DOHH2 (cell line): Measurements from ENCODE around the gene TRIM66.
A peak's percentile ranks its signal among the peaks of the same experiment; 100 is the strongest.

Source experiments
- H3F3A ChIP-seq: fragments of 200-600 bp; sonication (generic), shearing (Covaris generic); 2 replicates; pipeline ENCODE4 v1.6.0; 2016; ENCODE audit warnings: antibody characterized with exemption, mild to moderate bottlenecking; ENCODE audit not compliant: control insufficient read depth, insufficient read depth
- H3K27ac ChIP-seq: fragments of 200-600 bp; sonication (generic); 2 replicates; pipeline ENCODE4 v1.5.1; 2014; ENCODE audit warnings: low read depth, mild to moderate bottlenecking, low read length, moderate library complexity
- H3K27me3 ChIP-seq: fragments of 200-600 bp; sonication (generic); 2 replicates; pipeline ENCODE4 v1.6.1; 2014; ENCODE audit warnings: mild to moderate bottlenecking, low read length, mixed read lengths; ENCODE audit not compliant: control insufficient read depth
- H3K36me3 ChIP-seq: fragments of 200-600 bp; sonication (generic); 2 replicates; pipeline ENCODE4 v1.6.1; 2014; ENCODE audit warnings: mild to moderate bottlenecking, low read length, moderate library complexity, mixed read lengths; ENCODE audit not compliant: control insufficient read depth
- H3K4me1 ChIP-seq: fragments of 200-600 bp; sonication (generic); 2 replicates; pipeline ENCODE4 v1.6.1; 2014; ENCODE audit warnings: mild to moderate bottlenecking, low read length, mixed read lengths; ENCODE audit not compliant: control insufficient read depth
- H3K4me2 ChIP-seq: fragments of 200-600 bp; sonication (generic); 2 replicates; pipeline ENCODE4 v1.6.0; 2014; ENCODE audit warnings: mild to moderate bottlenecking, low read length, moderate library complexity
- H3K4me3 ChIP-seq: fragments of 200-600 bp; sonication (generic); 2 replicates; pipeline ENCODE4 v1.5.1; 2014; ENCODE audit warnings: mild to moderate bottlenecking, low read length, mixed read lengths
- H3K79me2 ChIP-seq: fragments of 200-600 bp; sonication (generic); 2 replicates; pipeline ENCODE4 v1.6.1; 2014; ENCODE audit warnings: mild to moderate bottlenecking, low read length, mixed read lengths; ENCODE audit not compliant: control insufficient read depth
- H3K9me2 ChIP-seq: fragments of 200-600 bp; sonication (generic); replicated peaks from 2 replicates; pipeline ENCODE4 v1.6.1; 2014; ENCODE audit warnings: mild to moderate bottlenecking, low read length, mixed read lengths; ENCODE audit not compliant: control insufficient read depth
- H3K9me3 ChIP-seq: fragments of 200-600 bp; sonication (generic); 2 replicates; pipeline ENCODE4 v1.6.1; 2014; ENCODE audit warnings: antibody characterized with exemption, low read length, mixed read lengths; ENCODE audit not compliant: control insufficient read depth, insufficient read depth
- H4K20me1 ChIP-seq: fragments of 200-600 bp; sonication (generic); 2 replicates; pipeline ENCODE4 v1.6.0; 2014; ENCODE audit warnings: low read depth, mild to moderate bottlenecking, antibody characterized with exemption, low read length, moderate library complexity; ENCODE audit not compliant: control insufficient read depth, insufficient read depth
- EZH2phosphoT487 ChIP-seq: fragments of 200-600 bp; sonication (generic); IDR thresholded peaks from 2 replicates; pipeline ENCODE4 v1.6.1; 2017; ENCODE audit warnings: borderline replicate concordance, mild to moderate bottlenecking, antibody characterized with exemption, low read length, moderate library complexity, mixed read lengths
- TF ChIP-seq, protein P1 (sequence below): fragments of 200-600 bp; sonication (generic); IDR thresholded peaks from one replicate; pipeline ENCODE4 v1.5.1; 2014; ENCODE audit warnings: antibody characterized with exemption, mild to moderate bottlenecking, low read depth, low read length; ENCODE audit not compliant: poor library complexity, severe bottlenecking

Gene TRIM66, protein sequence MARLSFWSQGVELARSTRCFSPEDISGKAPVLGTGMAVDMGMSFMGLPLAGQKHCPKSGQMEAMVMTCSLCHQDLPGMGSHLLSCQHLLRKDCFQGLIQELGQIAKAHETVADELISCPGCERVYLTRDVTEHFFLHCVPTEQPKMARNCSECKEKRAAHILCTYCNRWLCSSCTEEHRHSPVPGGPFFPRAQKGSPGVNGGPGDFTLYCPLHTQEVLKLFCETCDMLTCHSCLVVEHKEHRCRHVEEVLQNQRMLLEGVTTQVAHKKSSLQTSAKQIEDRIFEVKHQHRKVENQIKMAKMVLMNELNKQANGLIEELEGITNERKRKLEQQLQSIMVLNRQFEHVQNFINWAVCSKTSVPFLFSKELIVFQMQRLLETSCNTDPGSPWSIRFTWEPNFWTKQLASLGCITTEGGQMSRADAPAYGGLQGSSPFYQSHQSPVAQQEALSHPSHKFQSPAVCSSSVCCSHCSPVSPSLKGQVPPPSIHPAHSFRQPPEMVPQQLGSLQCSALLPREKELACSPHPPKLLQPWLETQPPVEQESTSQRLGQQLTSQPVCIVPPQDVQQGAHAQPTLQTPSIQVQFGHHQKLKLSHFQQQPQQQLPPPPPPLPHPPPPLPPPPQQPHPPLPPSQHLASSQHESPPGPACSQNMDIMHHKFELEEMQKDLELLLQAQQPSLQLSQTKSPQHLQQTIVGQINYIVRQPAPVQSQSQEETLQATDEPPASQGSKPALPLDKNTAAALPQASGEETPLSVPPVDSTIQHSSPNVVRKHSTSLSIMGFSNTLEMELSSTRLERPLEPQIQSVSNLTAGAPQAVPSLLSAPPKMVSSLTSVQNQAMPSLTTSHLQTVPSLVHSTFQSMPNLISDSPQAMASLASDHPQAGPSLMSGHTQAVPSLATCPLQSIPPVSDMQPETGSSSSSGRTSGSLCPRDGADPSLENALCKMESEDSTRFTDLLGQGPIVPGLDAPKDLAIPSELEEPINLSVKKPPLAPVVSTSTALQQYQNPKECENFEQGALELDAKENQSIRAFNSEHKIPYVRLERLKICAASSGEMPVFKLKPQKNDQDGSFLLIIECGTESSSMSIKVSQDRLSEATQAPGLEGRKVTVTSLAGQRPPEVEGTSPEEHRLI (N-terminal part only)

DNA sequence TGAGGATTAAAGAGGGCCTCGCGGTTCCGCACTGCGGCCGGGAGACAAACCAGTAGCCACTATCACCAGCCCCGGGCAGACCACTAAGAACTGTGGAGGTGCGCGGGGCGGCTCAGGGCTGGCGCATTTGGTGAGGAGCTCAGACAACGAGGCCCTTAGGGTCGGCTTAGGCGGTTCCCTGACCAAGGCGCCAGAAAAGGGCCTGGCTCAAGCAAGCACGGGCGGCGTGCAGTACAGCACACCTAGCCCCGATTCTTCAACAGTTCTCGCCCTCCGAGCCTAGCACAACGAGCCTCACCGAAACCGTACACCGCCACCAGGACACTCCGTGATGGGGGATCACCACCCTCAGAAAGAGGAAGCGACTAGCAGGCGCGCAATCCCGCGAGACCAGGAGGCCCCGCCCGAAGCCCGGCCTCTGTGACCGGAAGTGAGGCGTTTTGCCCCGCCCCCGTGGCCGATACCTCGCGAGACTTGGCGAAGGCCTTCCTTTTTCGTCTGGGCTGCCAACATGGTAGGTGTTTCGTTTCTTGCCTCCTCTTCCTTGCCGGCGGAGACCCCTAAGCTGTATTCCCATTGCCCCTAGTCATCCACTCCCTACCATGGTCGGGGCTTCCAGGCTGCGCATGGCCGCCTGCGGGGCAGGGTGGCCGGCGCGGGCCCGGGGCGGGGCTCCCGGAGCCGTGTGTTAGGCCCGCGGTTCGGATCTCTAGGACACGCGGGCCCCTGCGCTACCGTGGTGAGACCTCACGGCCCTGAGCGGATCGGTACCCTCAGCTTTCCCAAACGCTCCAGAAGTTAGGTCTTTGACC is at the start of gene TRIM66, which contains the start of gene RPL27A:
Gene TRIM66, minus strand, starts transcription at position 363 of the 812 bp plus-strand sequence. CDS start 10,391 bp downstream, outside the sequence.
Gene RPL27A, plus strand, starts transcription at position 490 of the 812 bp plus-strand sequence. Its CDS starts 22 bp downstream, at position 512.
- Histone ChIP-seq H3K27ac (peak within 1 kb of the TSS; percentile 100), H3K4me3 (peak within 1 kb of the TSS; percentile 97), H3K4me1 (peaks cover 41% of the 10 kb centered on the region), H3K9me2 (no peaks in the 10 kb centered on the region), H3K4me2 (peak within 1 kb of the TSS; percentile 93), H4K20me1 (peaks cover 13% of the 10 kb centered on the region), H3K9me3 (no peaks in the 10 kb centered on the region), H3K36me3 (peaks cover 80% of the 10 kb centered on the region), H3K27me3 (no peaks in the 10 kb centered on the region), H3F3A (peaks cover 49% of the 10 kb centered on the region), H3K79me2 (peaks cover 49% of the 10 kb centered on the region)
- no peak for TF ChIP-seq EZH2phosphoT487
- TF ChIP-seq, protein P1, sequence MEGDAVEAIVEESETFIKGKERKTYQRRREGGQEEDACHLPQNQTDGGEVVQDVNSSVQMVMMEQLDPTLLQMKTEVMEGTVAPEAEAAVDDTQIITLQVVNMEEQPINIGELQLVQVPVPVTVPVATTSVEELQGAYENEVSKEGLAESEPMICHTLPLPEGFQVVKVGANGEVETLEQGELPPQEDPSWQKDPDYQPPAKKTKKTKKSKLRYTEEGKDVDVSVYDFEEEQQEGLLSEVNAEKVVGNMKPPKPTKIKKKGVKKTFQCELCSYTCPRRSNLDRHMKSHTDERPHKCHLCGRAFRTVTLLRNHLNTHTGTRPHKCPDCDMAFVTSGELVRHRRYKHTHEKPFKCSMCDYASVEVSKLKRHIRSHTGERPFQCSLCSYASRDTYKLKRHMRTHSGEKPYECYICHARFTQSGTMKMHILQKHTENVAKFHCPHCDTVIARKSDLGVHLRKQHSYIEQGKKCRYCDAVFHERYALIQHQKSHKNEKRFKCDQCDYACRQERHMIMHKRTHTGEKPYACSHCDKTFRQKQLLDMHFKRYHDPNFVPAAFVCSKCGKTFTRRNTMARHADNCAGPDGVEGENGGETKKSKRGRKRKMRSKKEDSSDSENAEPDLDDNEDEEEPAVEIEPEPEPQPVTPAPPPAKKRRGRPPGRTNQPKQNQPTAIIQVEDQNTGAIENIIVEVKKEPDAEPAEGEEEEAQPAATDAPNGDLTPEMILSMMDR, result no peak

DNA sequence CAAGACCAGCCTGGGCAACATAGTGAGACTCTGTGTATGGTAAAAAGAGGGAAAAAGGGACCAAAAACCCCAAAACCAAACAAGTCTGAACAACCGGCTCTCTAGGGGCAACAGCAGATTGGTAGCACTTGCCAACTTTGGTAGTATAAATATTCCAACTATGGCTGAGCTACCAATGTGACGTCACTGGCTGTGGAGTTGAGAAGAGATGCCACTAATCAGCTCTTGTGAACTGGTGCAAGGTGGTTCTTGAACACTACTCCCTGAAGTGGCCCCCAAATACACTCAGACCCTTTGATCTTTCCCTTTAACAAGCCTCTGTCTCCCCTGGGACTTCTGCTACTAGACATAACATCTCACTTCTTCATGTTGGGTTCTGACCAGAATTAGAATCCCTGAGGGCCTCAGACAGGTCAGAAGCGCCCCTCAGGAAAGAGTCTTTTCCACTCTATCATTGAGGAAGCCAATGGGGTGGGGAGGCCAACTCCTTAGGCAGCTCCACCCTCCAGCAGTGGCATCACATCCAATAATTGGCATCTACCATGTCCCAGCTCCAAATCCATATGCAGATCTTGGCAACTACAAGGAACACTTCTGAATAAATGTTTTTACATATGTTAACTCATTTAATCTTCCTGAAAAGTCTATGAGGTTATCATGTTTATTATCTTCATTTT is 49.3 kb upstream of the TRIM66 start:
- Histone ChIP-seq H3K79me2 (no peaks in the 10 kb centered on the region), H3F3A (no peaks in the 10 kb centered on the region), H3K27me3 (no peaks in the 10 kb centered on the region), H4K20me1 (no peaks in the 10 kb centered on the region), H3K4me2 (peak overlapping the region; percentile 31), H3K27ac (no peak overlapping the region), H3K36me3 (no peaks in the 10 kb centered on the region), H3K9me2 (no peaks in the 10 kb centered on the region), H3K4me3 (no peak overlapping the region), H3K4me1 (peaks cover 19% of the 10 kb centered on the region), H3K9me3 (no peaks in the 10 kb centered on the region)
- TF ChIP-seq, protein P1, result no peak
- no peak for TF ChIP-seq EZH2phosphoT487

DNA sequence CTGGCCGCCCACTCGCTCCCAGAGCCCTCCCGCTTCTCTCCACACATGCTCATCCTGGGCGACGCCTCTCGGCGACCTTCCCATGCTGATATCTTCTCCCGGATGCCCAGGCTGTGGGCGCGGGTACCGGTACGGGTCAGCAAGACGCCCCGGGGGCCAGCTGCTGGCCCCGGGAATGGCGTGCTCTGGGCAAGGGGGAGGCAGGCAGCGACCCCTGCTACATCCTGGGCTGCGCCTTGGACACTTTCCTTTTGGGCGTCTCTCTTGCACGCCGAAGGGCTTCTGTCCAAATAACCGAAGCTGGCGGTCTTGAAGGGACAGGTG is 48.2 kb upstream of the TRIM66 start:
- no peaks in the 10 kb centered on the region for H3K36me3 ChIP-seq
- no peaks in the 10 kb centered on the region for H3K9me3 ChIP-seq
- peaks cover 19% of the 10 kb centered on the region for H3K4me1 ChIP-seq
- no peaks in the 10 kb centered on the region for H3K9me2 ChIP-seq
- H3F3A ChIP-seq, result no peaks in the 10 kb centered on the region
- H3K27ac ChIP-seq, result no peak overlapping the region
- no peak overlapping the region for H3K4me3 ChIP-seq
- no peaks in the 10 kb centered on the region for H3K79me2 ChIP-seq
- H4K20me1 ChIP-seq, result no peaks in the 10 kb centered on the region
- H3K27me3 ChIP-seq, result no peaks in the 10 kb centered on the region; the same call in 1 of the 2 replicates
- H3K4me2 ChIP-seq, result no peak overlapping the region
- TF ChIP-seq EZH2phosphoT487, result no peak
- TF ChIP-seq, protein P1, result no peak
